ENCODE results near the gene DNAH12.

DNA sequence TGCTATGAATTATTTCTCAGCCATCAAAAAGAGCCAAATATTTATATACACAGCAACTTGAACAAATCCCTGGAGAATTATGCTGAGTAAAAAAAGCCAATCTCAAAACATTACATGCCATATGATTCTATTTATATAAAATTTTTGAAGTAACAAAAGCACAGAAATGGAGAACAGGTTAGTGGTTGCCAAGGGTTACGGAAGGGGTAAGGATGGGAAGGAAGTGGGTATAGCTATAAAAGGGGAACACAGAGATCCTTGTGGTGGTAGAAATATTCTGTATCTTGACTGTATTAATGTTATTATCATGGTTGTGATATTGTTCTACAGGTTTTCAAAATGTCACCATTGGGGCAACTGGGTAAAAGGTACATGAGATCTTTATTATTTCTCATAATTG is 189.4 kb downstream of the DNAH12 start:
- TF ChIP-seq ZFX (IDR thresholded peaks at IDR 0.05): no peak
- TF ChIP-seq, protein P1, sequence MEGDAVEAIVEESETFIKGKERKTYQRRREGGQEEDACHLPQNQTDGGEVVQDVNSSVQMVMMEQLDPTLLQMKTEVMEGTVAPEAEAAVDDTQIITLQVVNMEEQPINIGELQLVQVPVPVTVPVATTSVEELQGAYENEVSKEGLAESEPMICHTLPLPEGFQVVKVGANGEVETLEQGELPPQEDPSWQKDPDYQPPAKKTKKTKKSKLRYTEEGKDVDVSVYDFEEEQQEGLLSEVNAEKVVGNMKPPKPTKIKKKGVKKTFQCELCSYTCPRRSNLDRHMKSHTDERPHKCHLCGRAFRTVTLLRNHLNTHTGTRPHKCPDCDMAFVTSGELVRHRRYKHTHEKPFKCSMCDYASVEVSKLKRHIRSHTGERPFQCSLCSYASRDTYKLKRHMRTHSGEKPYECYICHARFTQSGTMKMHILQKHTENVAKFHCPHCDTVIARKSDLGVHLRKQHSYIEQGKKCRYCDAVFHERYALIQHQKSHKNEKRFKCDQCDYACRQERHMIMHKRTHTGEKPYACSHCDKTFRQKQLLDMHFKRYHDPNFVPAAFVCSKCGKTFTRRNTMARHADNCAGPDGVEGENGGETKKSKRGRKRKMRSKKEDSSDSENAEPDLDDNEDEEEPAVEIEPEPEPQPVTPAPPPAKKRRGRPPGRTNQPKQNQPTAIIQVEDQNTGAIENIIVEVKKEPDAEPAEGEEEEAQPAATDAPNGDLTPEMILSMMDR (IDR thresholded peaks at IDR 0.05 in 2 of 3, conservative IDR thresholded peaks at IDR 0.05 in 1 of 3; ENCODE audit: borderline replicate concordance in 1 of 3, insufficient read depth in 1 of 3, low read depth in 2 of 3, low read length in 2 of 3): no peak
- no peak for TF ChIP-seq POLR2AphosphoS5 (IDR thresholded peaks at IDR 0.05; ENCODE audit: low read depth, low read length)
- TF ChIP-seq, protein P2, sequence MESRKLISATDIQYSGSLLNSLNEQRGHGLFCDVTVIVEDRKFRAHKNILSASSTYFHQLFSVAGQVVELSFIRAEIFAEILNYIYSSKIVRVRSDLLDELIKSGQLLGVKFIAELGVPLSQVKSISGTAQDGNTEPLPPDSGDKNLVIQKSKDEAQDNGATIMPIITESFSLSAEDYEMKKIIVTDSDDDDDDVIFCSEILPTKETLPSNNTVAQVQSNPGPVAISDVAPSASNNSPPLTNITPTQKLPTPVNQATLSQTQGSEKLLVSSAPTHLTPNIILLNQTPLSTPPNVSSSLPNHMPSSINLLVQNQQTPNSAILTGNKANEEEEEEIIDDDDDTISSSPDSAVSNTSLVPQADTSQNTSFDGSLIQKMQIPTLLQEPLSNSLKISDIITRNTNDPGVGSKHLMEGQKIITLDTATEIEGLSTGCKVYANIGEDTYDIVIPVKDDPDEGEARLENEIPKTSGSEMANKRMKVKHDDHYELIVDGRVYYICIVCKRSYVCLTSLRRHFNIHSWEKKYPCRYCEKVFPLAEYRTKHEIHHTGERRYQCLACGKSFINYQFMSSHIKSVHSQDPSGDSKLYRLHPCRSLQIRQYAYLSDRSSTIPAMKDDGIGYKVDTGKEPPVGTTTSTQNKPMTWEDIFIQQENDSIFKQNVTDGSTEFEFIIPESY (IDR thresholded peaks at IDR 0.05; ENCODE audit: extremely low read depth, insufficient replicate concordance, low read length): no peak
- TF ChIP-seq, protein P3, sequence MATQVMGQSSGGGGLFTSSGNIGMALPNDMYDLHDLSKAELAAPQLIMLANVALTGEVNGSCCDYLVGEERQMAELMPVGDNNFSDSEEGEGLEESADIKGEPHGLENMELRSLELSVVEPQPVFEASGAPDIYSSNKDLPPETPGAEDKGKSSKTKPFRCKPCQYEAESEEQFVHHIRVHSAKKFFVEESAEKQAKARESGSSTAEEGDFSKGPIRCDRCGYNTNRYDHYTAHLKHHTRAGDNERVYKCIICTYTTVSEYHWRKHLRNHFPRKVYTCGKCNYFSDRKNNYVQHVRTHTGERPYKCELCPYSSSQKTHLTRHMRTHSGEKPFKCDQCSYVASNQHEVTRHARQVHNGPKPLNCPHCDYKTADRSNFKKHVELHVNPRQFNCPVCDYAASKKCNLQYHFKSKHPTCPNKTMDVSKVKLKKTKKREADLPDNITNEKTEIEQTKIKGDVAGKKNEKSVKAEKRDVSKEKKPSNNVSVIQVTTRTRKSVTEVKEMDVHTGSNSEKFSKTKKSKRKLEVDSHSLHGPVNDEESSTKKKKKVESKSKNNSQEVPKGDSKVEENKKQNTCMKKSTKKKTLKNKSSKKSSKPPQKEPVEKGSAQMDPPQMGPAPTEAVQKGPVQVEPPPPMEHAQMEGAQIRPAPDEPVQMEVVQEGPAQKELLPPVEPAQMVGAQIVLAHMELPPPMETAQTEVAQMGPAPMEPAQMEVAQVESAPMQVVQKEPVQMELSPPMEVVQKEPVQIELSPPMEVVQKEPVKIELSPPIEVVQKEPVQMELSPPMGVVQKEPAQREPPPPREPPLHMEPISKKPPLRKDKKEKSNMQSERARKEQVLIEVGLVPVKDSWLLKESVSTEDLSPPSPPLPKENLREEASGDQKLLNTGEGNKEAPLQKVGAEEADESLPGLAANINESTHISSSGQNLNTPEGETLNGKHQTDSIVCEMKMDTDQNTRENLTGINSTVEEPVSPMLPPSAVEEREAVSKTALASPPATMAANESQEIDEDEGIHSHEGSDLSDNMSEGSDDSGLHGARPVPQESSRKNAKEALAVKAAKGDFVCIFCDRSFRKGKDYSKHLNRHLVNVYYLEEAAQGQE (IDR thresholded peaks at IDR 0.05; ENCODE audit: low read depth): no peak
- no peak for TF ChIP-seq ZNF274 (IDR thresholded peaks at IDR 0.05; ENCODE audit: low read depth, low read length)
- no peak for TF ChIP-seq POLR2A (IDR thresholded peaks at IDR 0.05; ENCODE audit: borderline replicate concordance, extremely low read depth, insufficient read depth, insufficient read length)
- TF ChIP-seq CEBPB (IDR thresholded peaks at IDR 0.05; ENCODE audit: low read depth): no peak
- no peak for TF ChIP-seq EGR1 (IDR thresholded peaks at IDR 0.05; ENCODE audit: low read depth)
- no peak for TF ChIP-seq EZH2 (IDR thresholded peaks at IDR 0.05)
- TF ChIP-seq EZH2phosphoT487 (IDR thresholded peaks at IDR 0.05; ENCODE audit: borderline replicate concordance): no peak

All from HCT116 (cell line).